HG03108 (cell line): ENCODE data around the gene MAPT.

Source experiments
- ATAC-seq: cut with Tn5 transposase; IDR thresholded peaks from one replicate; pipeline ENCODE4 v1.9.1; 2021; ENCODE audit warnings: moderate library complexity; ENCODE audit not compliant: unreplicated experiment

The MAPT gene

DNA sequence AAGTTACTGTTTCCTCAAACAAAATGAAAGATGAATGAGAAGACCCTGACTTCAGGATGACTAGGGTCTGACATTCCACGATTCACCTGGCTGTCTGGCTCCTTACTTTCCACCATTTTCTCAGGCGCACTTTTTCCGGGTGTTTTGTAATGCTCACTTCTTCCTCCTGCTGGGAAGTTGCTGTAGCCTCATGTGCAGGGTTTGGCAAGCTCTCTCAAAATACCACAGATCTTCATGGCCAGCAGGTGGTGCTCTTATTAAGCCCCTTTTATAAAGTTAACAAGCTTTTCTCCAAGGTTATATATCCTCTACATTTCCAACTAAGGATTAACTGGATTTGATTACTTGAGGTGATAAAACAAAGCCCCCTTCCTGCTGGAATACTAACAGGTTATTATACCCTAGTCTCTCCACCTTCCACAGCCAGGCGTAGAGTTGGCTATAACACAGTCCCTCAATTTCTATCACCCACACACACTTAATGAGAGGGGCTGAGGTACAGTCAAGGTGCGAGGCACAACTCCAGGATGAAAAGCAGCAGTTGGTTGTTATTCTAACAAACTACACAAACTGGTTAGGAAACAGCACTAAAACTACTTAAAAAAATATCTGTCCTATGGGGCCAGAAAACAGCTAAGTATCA, 150.1 kb downstream of the MAPT start:
- no peak for ATAC-seq

DNA sequence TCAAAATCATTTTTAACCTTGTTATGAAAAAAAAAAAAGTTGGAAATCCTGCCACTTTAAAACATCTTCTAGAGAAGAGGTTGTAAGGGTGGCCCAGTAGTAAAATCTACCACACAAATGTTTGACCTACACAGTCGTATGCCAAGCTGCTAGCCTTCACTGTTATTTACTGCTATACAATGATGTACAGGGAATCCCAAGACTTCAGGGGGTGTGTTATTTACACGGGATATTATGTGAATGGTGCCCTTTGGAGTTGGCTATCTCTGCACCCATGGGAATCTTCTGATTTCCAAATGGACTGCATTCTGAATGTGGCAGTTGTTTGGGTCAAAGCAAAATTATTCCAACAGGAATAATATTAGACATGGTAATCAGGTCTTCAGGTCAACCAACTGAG, 150.6 kb downstream of the MAPT start:
- no peak for ATAC-seq

DNA sequence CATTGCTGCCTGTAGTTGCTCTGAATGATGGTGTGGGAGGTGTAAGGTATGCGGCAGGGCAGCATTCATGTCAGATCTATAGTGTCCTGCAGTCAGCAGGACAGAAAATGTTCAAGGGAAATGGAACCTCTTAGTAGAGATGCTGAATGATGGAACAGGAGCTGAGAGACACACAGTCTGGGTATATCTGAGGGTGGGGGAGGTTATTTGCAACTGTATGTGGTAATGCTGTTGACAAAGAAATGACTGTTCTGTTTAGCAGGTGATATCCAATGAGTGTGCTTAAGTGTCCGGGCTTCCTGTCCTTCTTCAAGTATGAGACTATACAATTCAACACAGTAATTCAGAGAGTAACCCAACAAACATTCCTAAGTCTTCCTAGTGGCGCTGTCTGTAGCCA, 151.3 kb downstream of the MAPT start:
- no peak for ATAC-seq

DNA sequence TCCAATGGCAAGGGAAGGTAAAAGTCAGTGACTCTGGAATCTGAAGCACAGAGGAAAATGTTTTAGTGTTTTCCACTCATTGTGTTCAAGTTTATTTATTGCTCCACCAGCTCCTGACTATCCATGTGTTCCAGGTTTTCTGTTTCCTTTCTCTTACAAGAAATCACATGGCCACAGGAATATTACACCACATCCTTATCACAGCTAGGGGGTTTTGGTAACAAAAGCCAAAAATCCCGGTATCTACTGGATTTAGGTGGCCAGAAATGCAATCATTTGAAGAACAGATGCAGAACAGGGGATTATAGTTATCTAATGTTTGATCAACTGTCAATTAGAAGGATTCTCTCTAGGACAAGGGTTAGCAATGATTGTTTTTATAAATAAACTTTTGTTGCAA, 152.6 kb downstream of the MAPT start:
- no peak for ATAC-seq

DNA sequence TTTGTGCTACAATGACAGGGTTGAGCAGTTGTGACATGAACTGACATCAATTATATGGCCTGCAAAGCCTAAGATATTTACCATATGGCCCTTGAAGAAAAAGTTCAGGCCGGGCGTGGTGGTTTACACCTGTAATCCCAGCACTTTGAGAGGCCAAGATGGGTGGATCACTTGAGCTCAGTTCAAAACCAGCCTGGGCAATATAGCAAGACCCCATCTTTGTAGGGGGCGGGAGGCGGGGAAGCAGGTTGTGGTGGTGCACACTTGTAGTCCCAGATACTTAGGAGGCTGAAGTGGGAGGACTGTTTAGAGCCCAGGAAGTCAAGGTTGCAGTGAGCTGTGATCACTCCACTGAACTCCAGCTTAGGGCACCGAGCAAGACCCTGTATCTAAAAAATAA, 153.0 kb downstream of the MAPT start:
- no peak for ATAC-seq

DNA sequence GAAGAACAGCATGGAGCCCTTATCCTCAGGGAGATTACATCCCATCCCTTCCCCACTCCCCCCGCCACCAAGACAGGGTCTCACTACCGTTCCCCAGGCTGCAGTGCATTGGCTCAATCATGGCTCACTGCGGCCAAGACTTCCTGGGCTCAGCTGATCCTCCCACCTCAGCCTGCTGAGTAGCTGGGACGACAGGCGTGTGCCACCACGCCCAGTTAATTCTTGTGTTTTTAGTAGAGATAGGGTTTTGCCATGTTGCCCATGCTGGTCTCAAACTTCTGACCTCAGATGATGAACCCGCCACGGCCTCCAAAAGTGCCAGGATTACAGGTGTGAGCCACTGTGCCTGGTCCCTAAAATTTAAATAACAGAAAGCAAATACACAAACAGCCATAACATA, 153.5 kb downstream of the MAPT start:
- no peak for ATAC-seq

DNA sequence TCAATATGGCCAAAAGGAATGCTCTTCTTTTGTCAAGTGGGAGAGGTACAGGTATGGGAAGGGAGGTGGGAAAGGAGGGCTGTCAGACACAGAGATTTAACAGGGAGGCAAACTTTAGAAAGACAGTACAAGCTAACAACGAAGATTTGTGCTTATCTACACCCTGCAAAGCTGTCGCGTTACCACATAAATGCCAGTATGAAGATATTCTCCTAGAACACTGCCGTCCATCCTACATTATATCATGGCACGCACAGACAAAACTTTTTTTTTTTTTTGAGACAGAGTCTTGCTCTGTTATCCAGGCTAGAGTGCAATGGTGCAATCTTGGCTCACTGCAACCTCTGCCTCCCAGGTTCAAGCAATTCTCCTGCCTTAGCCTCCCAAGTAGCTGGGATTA, 155.3 kb downstream of the MAPT start:
- no peak for ATAC-seq

DNA sequence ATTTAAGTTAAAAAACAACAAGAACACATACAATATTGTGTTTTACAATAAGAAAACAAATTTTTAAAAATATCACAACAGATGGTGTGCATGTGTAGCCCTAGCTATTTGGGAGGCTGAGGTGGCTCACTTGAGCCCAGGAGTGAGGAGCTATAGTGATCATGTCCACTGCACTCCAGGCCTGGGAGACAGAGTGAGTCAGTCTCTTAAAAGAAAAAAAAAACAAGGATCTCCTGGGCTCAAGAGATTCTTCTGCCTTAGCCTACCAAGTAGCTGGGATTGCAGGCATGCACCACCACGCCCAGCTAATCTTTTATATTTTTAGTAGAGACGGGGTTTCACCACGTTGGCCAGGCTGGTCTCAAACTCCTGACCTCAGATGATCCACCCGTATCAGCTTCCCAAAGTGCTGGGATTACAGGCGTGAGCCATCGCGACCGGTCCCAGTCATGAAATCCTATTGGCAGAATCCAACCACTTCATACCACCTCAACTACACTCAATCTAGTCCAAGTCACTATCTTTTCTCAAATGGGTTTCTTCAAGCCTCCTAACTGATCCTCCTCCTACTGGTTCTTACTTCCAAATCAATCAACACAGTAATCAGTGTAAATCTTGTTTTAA, 159.7 kb downstream of the MAPT start:
- no peak for ATAC-seq

DNA sequence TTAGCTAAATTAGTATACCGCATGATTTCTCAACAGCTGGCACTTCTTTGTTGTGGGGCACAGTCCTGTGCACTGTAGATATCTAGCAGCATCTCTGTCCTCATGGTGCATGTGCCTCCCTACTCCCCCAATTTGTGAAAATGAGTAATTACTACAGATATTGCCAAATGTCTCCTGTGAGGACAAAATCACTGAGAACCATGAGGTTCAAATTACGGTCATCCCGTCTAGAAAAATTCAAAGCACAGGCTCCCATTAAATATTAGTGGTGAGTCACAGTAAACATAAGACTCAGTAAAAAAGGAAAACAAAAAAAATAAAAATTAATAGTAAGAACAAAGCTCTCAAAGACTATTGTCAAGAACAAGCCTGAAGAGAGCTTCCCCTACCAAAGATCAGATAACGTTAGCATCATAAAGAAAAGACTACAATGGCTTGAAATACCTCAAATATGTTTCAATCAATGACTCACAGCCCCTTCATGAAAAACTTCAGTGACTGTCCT, 162.5 kb downstream of the MAPT start:
- no peak for ATAC-seq

DNA sequence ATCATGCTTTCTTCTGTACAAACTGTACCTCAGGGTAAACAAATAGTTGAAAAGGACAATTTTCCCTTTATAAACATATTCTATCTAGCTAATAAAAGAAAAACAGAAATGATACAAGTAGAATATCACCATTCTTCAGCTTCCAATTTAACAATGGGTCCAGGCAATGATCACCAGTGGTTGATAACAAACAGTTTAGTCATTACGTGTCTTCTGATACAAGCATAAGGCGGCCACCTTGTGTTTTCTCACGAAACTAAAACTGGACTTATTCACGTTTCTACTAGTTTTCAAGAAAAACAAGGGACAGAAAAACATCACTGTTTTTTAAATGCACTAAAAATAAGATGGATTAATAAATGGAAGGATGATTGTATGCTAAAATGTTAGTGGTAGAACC, 163.0 kb downstream of the MAPT start:
- ATAC-seq, result no peak

DNA sequence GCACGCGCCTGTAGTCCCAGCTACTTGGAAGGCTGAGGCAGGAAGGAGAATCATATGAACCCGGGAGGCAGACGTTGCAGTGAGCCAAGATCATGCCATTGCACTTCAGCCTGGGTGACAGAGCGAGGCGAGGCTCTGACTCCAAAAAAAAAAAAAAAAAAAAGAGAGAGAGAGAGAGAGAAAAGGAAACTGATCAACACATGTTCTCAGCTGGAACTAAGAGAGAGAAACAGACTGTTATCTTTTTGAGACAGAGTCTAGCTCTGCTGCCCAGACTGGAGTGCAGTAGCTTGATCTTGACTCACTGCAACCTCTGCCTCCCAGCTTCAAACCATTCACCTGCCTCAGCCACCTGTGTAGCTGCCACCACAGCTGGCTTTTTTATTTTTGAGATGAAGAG, 165.1 kb downstream of the MAPT start:
- no peak for ATAC-seq

DNA sequence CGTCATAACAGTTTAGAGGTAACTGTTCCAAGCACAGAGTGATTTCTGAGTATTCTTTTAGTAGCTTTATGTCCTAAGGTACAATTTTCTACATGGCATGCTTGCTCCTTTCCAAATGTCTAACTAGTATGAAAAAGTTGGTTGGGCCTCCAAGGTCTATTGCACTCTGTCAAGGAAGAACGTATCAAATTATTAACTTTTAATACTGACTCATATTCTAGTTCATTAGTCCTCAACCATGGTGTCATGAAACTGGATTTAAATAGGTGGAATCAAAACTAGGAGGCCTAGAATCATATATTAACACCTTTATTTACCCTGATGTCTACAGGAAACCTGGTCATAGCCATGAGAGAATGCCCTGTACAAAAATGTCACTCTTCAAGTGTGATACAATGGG, 166.1 kb downstream of the MAPT start:
- no peak for ATAC-seq

DNA sequence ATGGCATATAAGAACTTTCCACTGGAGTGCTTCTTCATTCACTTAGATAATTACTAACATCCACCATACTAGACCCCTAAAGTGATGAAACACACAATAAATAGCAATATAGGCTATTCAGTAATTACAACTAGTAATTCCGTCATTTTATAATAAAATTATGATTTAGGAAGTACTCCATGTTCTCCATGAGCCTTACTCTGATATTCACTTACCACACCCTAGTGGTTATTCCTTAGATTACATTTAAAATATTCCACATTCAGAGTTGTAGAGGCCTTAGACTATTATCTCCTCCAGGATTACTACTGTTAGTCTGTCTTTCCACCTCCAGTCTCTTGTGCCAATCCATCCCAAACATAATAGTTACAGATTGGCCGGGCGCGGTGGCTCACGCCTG, 167.1 kb downstream of the MAPT start:
- ATAC-seq, result no peak

DNA sequence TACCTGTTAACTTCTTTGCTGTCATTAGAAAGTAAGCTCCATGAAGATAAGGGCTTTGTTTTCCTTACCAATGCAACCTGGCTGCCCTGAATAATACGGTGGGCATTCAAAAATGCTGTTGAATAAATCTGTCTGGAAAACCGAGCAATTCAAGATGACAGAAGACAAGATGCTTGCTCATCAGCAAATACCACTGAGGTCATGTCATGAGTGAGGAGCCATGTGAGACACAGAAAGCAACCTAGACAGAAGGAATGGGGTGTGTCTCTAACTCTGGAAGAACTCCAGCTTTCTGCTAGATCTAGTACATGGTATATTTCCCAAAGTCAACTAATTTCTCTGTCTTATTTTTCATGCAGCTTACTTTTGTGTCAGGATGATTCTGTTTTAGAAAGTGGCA, 168.9 kb downstream of the MAPT start:
- no peak for ATAC-seq

DNA sequence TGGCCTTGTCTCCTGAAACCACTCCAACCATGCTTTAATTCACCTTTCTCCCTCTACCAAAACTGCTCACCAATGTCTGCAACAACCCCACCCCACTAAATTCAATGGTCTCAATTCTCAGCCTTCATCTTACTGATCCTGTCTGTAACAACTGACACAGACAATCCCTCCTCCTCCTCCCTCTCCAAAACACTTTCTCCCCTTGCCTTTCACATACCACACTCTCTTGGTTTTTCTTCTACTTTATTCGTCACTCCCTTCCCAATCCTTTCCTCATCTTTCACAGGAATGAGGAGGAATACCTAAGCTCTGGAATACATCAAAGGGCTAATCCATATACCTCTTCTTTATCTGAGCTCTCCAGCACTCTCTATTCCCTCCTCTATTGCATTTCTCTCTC, 170.1 kb downstream of the MAPT start:
- no peak for ATAC-seq

DNA sequence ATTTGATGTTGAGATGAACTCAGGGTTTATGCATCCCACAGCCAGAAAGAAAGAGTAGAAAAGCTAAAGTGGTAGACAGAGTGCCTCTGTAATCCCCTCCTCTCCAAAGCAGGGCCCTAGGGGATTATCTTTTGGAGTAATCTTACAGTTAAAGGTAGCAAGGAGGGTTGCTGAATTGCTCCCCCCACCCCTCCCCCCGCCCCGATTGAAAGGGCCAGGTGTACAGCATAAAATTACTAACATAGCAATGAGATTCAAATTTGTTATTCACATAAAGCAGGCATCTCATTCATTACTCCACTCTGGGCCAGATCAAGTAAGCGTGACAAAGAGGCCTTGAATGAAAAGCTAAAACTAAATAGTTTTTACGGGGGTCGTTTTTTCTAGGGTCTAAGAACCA, 177.4 kb downstream of the MAPT start:
- ATAC-seq, result no peak

DNA sequence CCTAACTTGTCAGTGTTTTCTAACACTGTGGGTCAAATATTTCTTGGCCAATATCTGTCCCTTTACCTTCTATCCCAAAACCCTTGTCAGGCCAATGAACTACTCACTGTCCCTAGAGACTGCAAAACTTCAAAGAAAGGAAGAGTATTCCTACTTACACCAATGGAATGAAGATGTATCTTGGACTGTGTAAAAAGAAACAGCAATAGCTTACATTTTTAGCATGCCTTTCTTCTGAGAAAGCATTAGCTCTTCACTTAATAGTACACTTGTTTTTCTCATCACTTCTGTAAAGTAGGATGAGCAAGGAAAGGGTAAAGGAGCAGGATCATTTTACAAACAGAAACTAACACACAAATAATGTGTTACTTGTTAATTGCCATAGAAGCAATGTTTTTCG, 178.6 kb downstream of the MAPT start:
- no peak for ATAC-seq

DNA sequence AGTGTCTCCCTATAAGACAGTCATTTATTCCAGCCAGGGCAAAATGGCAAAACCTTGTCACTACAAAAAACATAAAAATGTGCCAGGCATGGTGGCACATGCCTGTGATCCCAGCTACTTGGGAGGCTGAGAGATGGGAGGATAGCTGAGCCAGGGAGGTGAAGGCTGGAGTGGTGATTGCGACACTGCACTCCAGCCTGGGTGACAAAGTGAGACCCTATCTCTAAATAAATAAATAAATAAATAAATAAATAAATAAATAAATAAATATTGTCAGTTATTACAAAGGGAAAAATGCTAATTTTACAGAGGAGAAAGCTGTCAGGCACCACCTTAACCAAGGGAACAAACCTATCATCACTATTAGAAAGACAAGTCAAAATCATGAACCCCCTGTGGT, 180.2 kb downstream of the MAPT start:
- no peak for ATAC-seq
